H9 (cell line): ENCODE measurements around the gene CBFA2T2. TPM values are rescaled to one million over a fixed set of nuclear protein-coding genes. Genes with fewer than 3 reads are reported as not detected.
A peak's percentile ranks its signal among the peaks of the same experiment; 100 is the strongest.

Source experiments
- DNase-seq: peaks from one replicate; pipeline ENCODE4 v3.0.0-alpha.2; 2017
- H2AFZ ChIP-seq: one replicate; pipeline ENCODE4 v1.6.1; 2013; ENCODE audit warnings: mild to moderate bottlenecking, low read length, control low read depth, moderate library complexity
- H2AK5ac ChIP-seq: 2 replicates; pipeline ENCODE4 v1.6.1; 2013; ENCODE audit warnings: low read length, control low read depth, mixed read lengths; ENCODE audit not compliant: insufficient read length
- H2BK120ac ChIP-seq: one replicate; pipeline ENCODE4 v1.6.1; 2013; ENCODE audit warnings: low read depth, mild to moderate bottlenecking, low read length, control low read depth, inconsistent platforms; ENCODE audit not compliant: poor library complexity, severe bottlenecking
- H2BK12ac ChIP-seq: 2 replicates; pipeline ENCODE4 v1.6.1; 2013; ENCODE audit warnings: low read length, control low read depth, mixed read lengths, low read depth; ENCODE audit not compliant: insufficient read length
- H2BK15ac ChIP-seq: 2 replicates; pipeline ENCODE4 v1.6.1; 2013; ENCODE audit warnings: low read depth, low read length, control low read depth
- H2BK20ac ChIP-seq: one replicate; pipeline ENCODE4 v1.6.1; 2013; ENCODE audit warnings: low read depth, mild to moderate bottlenecking, low read length, control low read depth, inconsistent platforms; ENCODE audit not compliant: poor library complexity, severe bottlenecking
- H2BK5ac ChIP-seq: 2 replicates; pipeline ENCODE4 v1.6.1; 2013; ENCODE audit warnings: low read length, control low read depth, mixed read lengths; ENCODE audit not compliant: insufficient read length
- H3K14ac ChIP-seq: 2 replicates; pipeline ENCODE4 v1.6.1; 2013; ENCODE audit warnings: low read length, control low read depth; ENCODE audit not compliant: insufficient read depth
- H3K18ac ChIP-seq: 2 replicates; pipeline ENCODE4 v1.6.1; 2013; ENCODE audit warnings: low read depth, mild to moderate bottlenecking, mixed read lengths, low read length, control low read depth; ENCODE audit not compliant: insufficient read length
- H3K23ac ChIP-seq: 2 replicates; pipeline ENCODE4 v1.6.1; 2013; ENCODE audit warnings: low read length, control low read depth, mixed read lengths, low read depth; ENCODE audit not compliant: insufficient read length
- H3K23me2 ChIP-seq: 2 replicates; pipeline ENCODE4 v1.6.1; 2013; ENCODE audit warnings: low read depth, mild to moderate bottlenecking, mixed read lengths, low read length, control low read depth; ENCODE audit not compliant: insufficient read length, poor library complexity, severe bottlenecking
- H3K27ac ChIP-seq: 2 replicates; pipeline ENCODE4 v1.5.1; 2013; ENCODE audit warnings: low read length, control low read depth, mixed read lengths, low read depth; ENCODE audit not compliant: insufficient read length
- H3K27me3 ChIP-seq: 2 replicates; pipeline ENCODE4 v1.6.1; 2013; ENCODE audit warnings: low read length, control low read depth, inconsistent platforms; ENCODE audit not compliant: insufficient read depth
- H3K4ac ChIP-seq: 2 replicates; pipeline ENCODE4 v1.6.1; 2013; ENCODE audit warnings: low read depth, mild to moderate bottlenecking, control low read depth, inconsistent platforms, low read length, moderate library complexity
- H3K4me1 ChIP-seq: 2 replicates; pipeline ENCODE4 v1.6.1; 2013; ENCODE audit warnings: low read length, control low read depth, inconsistent platforms; ENCODE audit not compliant: insufficient read depth
- H3K4me2 ChIP-seq: 2 replicates; pipeline ENCODE4 v1.6.1; 2013; ENCODE audit warnings: low read length, control low read depth, mixed read lengths; ENCODE audit not compliant: insufficient read length, insufficient read depth
- H3K56ac ChIP-seq: 2 replicates; pipeline ENCODE4 v1.6.1; 2013; ENCODE audit warnings: low read depth, mild to moderate bottlenecking, mixed read lengths, low read length, control low read depth; ENCODE audit not compliant: insufficient read length
- H3K79me1 ChIP-seq: 2 replicates; pipeline ENCODE4 v1.6.1; 2013; ENCODE audit warnings: low read depth, mild to moderate bottlenecking, moderate library complexity, low read length, control low read depth, inconsistent platforms; ENCODE audit not compliant: insufficient read depth, poor library complexity, severe bottlenecking
- H3K79me2 ChIP-seq: 2 replicates; pipeline ENCODE4 v1.6.1; 2013; ENCODE audit warnings: low read length, control low read depth, inconsistent platforms; ENCODE audit not compliant: insufficient read depth
- H3K9ac ChIP-seq: 2 replicates; pipeline ENCODE4 v1.6.1; 2013; ENCODE audit warnings: low read length, control low read depth, mixed read lengths; ENCODE audit not compliant: insufficient read length; ENCODE audit errors: extremely low read depth
- H3K9me3 ChIP-seq: one replicate; pipeline ENCODE4 v1.6.1; 2013; ENCODE audit warnings: low read depth, low read length, inconsistent platforms; ENCODE audit not compliant: control insufficient read depth
- H3T11ph ChIP-seq: one replicate; pipeline ENCODE4 v1.6.1; 2013; ENCODE audit warnings: mild to moderate bottlenecking, low read length, control low read depth, inconsistent platforms
- H4K20me1 ChIP-seq: one replicate; pipeline ENCODE4 v1.6.1; 2013; ENCODE audit not compliant: control insufficient read depth, insufficient read length, insufficient read depth
- H4K5ac ChIP-seq: 2 replicates; pipeline ENCODE4 v1.6.1; 2013; ENCODE audit warnings: low read depth, mild to moderate bottlenecking, mixed read lengths, low read length, control low read depth; ENCODE audit not compliant: insufficient read length
- H4K8ac ChIP-seq: replicated peaks from 2 replicates; pipeline ENCODE4 v1.6.1; 2013; ENCODE audit warnings: low read length, control low read depth, mixed read lengths, low read depth; ENCODE audit not compliant: insufficient read length
- H4K91ac ChIP-seq: 2 replicates; pipeline ENCODE4 v1.6.1; 2013; ENCODE audit warnings: low read depth, mild to moderate bottlenecking, moderate library complexity, mixed read lengths, low read length, control low read depth; ENCODE audit not compliant: insufficient read length
- H3K27ac Mint-ChIP-seq, 3 experiments: 2 replicates in 2 of 3; 3 replicates in 1 of 3; pipeline ENCODE4 v1.8.0; 2020 to 2021; ENCODE audit warnings: mixed read lengths in 3 of 3, mild to moderate bottlenecking in 1 of 3, moderate library complexity in 1 of 3
- H3K27me3 Mint-ChIP-seq: 2 replicates; pipeline ENCODE4 v1.8.0; 2021; ENCODE audit warnings: low read depth, mild to moderate bottlenecking, moderate library complexity, mixed read lengths
- H3K36me3 Mint-ChIP-seq, 3 experiments: 2 replicates in 2 of 3; 3 replicates in 1 of 3; pipeline ENCODE4 v1.8.0; 2020 to 2021; ENCODE audit warnings: low read depth in 3 of 3, mixed read lengths in 3 of 3; ENCODE audit not compliant: insufficient read depth in 1 of 3
- H3K4me1 Mint-ChIP-seq, 2 experiments: 2 replicates each; pipeline ENCODE4 v1.8.0; 2020; ENCODE audit warnings: mixed read lengths in 2 of 2
- H3K4me3 Mint-ChIP-seq, 2 experiments: 2 replicates in 1 of 2; 3 replicates in 1 of 2; pipeline ENCODE4 v1.8.0; 2020 to 2021; ENCODE audit warnings: mild to moderate bottlenecking in 2 of 2, mixed read lengths in 2 of 2, moderate library complexity in 1 of 2
- H3K9me3 Mint-ChIP-seq, 2 experiments: 2 replicates in 1 of 2; 3 replicates in 1 of 2; pipeline ENCODE4 v1.8.0; 2020; ENCODE audit warnings: mild to moderate bottlenecking in 2 of 2, mixed read lengths in 2 of 2, moderate library complexity in 1 of 2
- CTCF ChIP-seq: fragments of 200-600 bp; sonication (generic); conservative IDR thresholded peaks from 3 replicates; pipeline ENCODE4 v1.8.0; 2021; ENCODE audit warnings: antibody characterized with exemption, mild to moderate bottlenecking
- WGBS: extraction: QIAGEN DNeasy Blood & Tissue Kit; methylation state at CpG from one replicate; pipeline ENCODE4 v1.1.7; 2013; ENCODE audit warnings: missing lambda C conversion rate, low lambda C conversion rate, mixed read lengths; ENCODE audit not compliant: insufficient read length; ENCODE audit errors: extremely low coverage; 5-methylcytosine and 5-hydroxymethylcytosine counted together
- total RNA-seq: library from RNA; stranded (reverse); gene quantifications from 2 replicates; pipeline ENCODE4 v1.2.1, GENCODE V29; 2021

Gene CBFA2T2
- total RNA-seq, 1 experiment from 2014 or later: 11.2 TPM

GRCh38 chr20:33554914-33555420 lies 65.1 kb downstream of the CBFA2T2 start:
- H3K27me3 Mint-ChIP-seq: no peaks in the 10 kb centered on the region; the same call in 1 of the 2 replicates
- WGBS: no CpG with 5 or more reads among the region's 2 CpGs
- H4K91ac ChIP-seq: no peak overlapping the region
- no peak overlapping the region for H2AK5ac ChIP-seq
- H2AFZ ChIP-seq: no peak overlapping the region
- no peak overlapping the region for H3K4me3 Mint-ChIP-seq
- H3T11ph ChIP-seq: peak overlapping the region; percentile 38
- peak overlapping the region; percentile 91 for H3K18ac ChIP-seq
- no peaks in the 10 kb centered on the region for H4K20me1 ChIP-seq
- H3K27me3 ChIP-seq: no peaks in the 10 kb centered on the region
- H3K9ac ChIP-seq: no peak overlapping the region
- no peaks in the 10 kb centered on the region for H3K79me2 ChIP-seq
- H3K4ac ChIP-seq: no peak overlapping the region; the same call in 1 of the 2 replicates
- H3K56ac ChIP-seq: no peak overlapping the region
- H3K14ac ChIP-seq: no peak overlapping the region; the same call in 1 of the 2 replicates
- H3K4me1 Mint-ChIP-seq: peaks cover 6 to 7% of the 10 kb centered on the region in 2 experiments; a peak in 3 of 4 replicates
- TF ChIP-seq CTCF: no peak
- no peak overlapping the region for H2BK12ac ChIP-seq
- no peaks in the 10 kb centered on the region for H3K79me1 ChIP-seq
- H2BK5ac ChIP-seq: no peak overlapping the region
- H3K23me2 ChIP-seq: no peaks in the 10 kb centered on the region
- H3K27ac Mint-ChIP-seq: peak overlapping the region in 1 of 3 experiments; percentile 75; a peak in 1 of 7 replicates
- H2BK120ac ChIP-seq: peak overlapping the region; percentile 73
- no peaks in the 10 kb centered on the region for H3K9me3 ChIP-seq
- no peak overlapping the region for H4K8ac ChIP-seq
- DNase-seq: no peak
- H3K4me2 ChIP-seq: no peak overlapping the region
- H4K5ac ChIP-seq: no peak overlapping the region
- peak overlapping the region; percentile 94 for H2BK20ac ChIP-seq
- H3K36me3 Mint-ChIP-seq: peaks cover 3 to 17% (median 9%) of the 10 kb centered on the region in 3 experiments; a peak in 5 of 7 replicates
- no peaks in the 10 kb centered on the region for H3K9me3 Mint-ChIP-seq
- H2BK15ac ChIP-seq: no peak overlapping the region
- no peak overlapping the region for H3K23ac ChIP-seq
- no peak overlapping the region for H3K27ac ChIP-seq
- no peaks in the 10 kb centered on the region for H3K4me1 ChIP-seq
